ENCODE results near the gene RPTOR.
A peak's percentile ranks its signal among the peaks of the same experiment; 100 is the strongest.

Gene RPTOR

GRCh38 chr17:80979547-80980378, 435.1 kb downstream of the RPTOR start:
- peaks cover 10% of the 10 kb centered on the region for H3K4me1 Mint-ChIP-seq
- peak overlapping the region; percentile 57 for H3K27ac Mint-ChIP-seq
- H3K4me3 Mint-ChIP-seq, result no peak overlapping the region
- peaks cover 13% of the 10 kb centered on the region for H3K27me3 Mint-ChIP-seq
- ATAC-seq (no peak), DNase-seq (no peak)
- H3K36me3 Mint-ChIP-seq (ENCODE audit: low read depth), result no peaks in the 10 kb centered on the region
- H3K9me3 Mint-ChIP-seq, result no peaks in the 10 kb centered on the region

- H3K27me3 Mint-ChIP-seq, result peaks cover 12% of the 10 kb centered on the region
- H3K4me1 Mint-ChIP-seq, result peaks cover 10% of the 10 kb centered on the region
- DNase-seq (no peak), ATAC-seq (peak; percentile 74)
- H3K9me3 Mint-ChIP-seq, result no peaks in the 10 kb centered on the region
- H3K4me3 Mint-ChIP-seq, result peak overlapping the region; percentile 66
- peak overlapping the region; percentile 57 for H3K27ac Mint-ChIP-seq
- H3K36me3 Mint-ChIP-seq (ENCODE audit: low read depth), result no peaks in the 10 kb centered on the region
Observed at GRCh38 chr17:80980397-80981061, 435.9 kb downstream of the RPTOR start.

GRCh38 chr17:80981062-80981902, 436.6 kb downstream of the RPTOR start:
- H3K4me1 Mint-ChIP-seq, result peaks cover 10% of the 10 kb centered on the region
- DNase-seq (peak; percentile 59), ATAC-seq (peak; percentile 50)
- no peaks in the 10 kb centered on the region for H3K36me3 Mint-ChIP-seq (ENCODE audit: low read depth)
- H3K4me3 Mint-ChIP-seq, result peak overlapping the region; percentile 66
- H3K27me3 Mint-ChIP-seq, result peaks cover 12% of the 10 kb centered on the region
- no peaks in the 10 kb centered on the region for H3K9me3 Mint-ChIP-seq
- H3K27ac Mint-ChIP-seq, result peak overlapping the region; percentile 57

- Mint-ChIP-seq H3K9me3 (no peaks in the 10 kb centered on the region), H3K27me3 (peaks cover 12% of the 10 kb centered on the region), H3K4me1 (peaks cover 10% of the 10 kb centered on the region), H3K4me3 (no peak overlapping the region), H3K36me3 (ENCODE audit: low read depth) (no peaks in the 10 kb centered on the region), H3K27ac (no peak overlapping the region)
- no peak for DNase-seq
- no peak for ATAC-seq
Observed at GRCh38 chr17:80981929-80982425, 437.3 kb downstream of the RPTOR start.

- Mint-ChIP-seq H3K4me3 (no peak overlapping the region), H3K9me3 (no peaks in the 10 kb centered on the region), H3K36me3 (ENCODE audit: low read depth) (no peaks in the 10 kb centered on the region), H3K4me1 (peaks cover 10% of the 10 kb centered on the region), H3K27me3 (peaks cover 12% of the 10 kb centered on the region), H3K27ac (no peak overlapping the region)
- no peak for ATAC-seq
- no peak for DNase-seq
Observed at GRCh38 chr17:80982426-80982974, 437.9 kb downstream of the RPTOR start.

- no peak overlapping the region for H3K4me3 Mint-ChIP-seq
- no peak for ATAC-seq
- H3K27me3 Mint-ChIP-seq, result peaks cover 12% of the 10 kb centered on the region
- peaks cover 10% of the 10 kb centered on the region for H3K4me1 Mint-ChIP-seq
- no peaks in the 10 kb centered on the region for H3K36me3 Mint-ChIP-seq (ENCODE audit: low read depth)
- no peak overlapping the region for H3K27ac Mint-ChIP-seq
- H3K9me3 Mint-ChIP-seq, result no peaks in the 10 kb centered on the region
- no peak for DNase-seq
Observed at GRCh38 chr17:80983545-80983944, 438.9 kb downstream of the RPTOR start.

- Mint-ChIP-seq H3K4me3 (no peak overlapping the region), H3K27ac (no peak overlapping the region), H3K9me3 (no peaks in the 10 kb centered on the region), H3K27me3 (peaks cover 12% of the 10 kb centered on the region), H3K4me1 (peaks cover 16% of the 10 kb centered on the region), H3K36me3 (ENCODE audit: low read depth) (no peaks in the 10 kb centered on the region)
- no peak for DNase-seq
- ATAC-seq, result no peak
Observed at GRCh38 chr17:80984749-80985148, 440.1 kb downstream of the RPTOR start.

GRCh38 chr17:80986046-80986445, 441.4 kb downstream of the RPTOR start:
- Mint-ChIP-seq H3K9me3 (no peaks in the 10 kb centered on the region), H3K4me3 (no peak overlapping the region), H3K36me3 (ENCODE audit: low read depth) (no peaks in the 10 kb centered on the region), H3K27ac (no peak overlapping the region), H3K27me3 (peaks cover 6% of the 10 kb centered on the region), H3K4me1 (peaks cover 13% of the 10 kb centered on the region)
- no peak for DNase-seq
- ATAC-seq, result no peak

GRCh38 chr17:80986816-80987475, 442.3 kb downstream of the RPTOR start:
- no peak for DNase-seq
- Mint-ChIP-seq H3K4me1 (peaks cover 13% of the 10 kb centered on the region), H3K27ac (no peak overlapping the region), H3K27me3 (peaks cover 6% of the 10 kb centered on the region), H3K36me3 (ENCODE audit: low read depth) (no peaks in the 10 kb centered on the region), H3K4me3 (no peak overlapping the region), H3K9me3 (no peaks in the 10 kb centered on the region)
- ATAC-seq, result no peak

GRCh38 chr17:80987941-80988461, 443.4 kb downstream of the RPTOR start:
- Mint-ChIP-seq H3K9me3 (no peaks in the 10 kb centered on the region), H3K27me3 (peaks cover 2% of the 10 kb centered on the region), H3K27ac (no peak overlapping the region), H3K4me1 (peaks cover 17% of the 10 kb centered on the region), H3K36me3 (ENCODE audit: low read depth) (peaks cover 3% of the 10 kb centered on the region), H3K4me3 (no peak overlapping the region)
- DNase-seq (no peak), ATAC-seq (no peak)

- DNase-seq (no peak), ATAC-seq (no peak)
- Mint-ChIP-seq H3K27ac (no peak overlapping the region), H3K9me3 (no peaks in the 10 kb centered on the region), H3K36me3 (ENCODE audit: low read depth) (peaks cover 3% of the 10 kb centered on the region), H3K27me3 (peaks cover 2% of the 10 kb centered on the region), H3K4me3 (no peak overlapping the region), H3K4me1 (peaks cover 21% of the 10 kb centered on the region)
Observed at GRCh38 chr17:80989586-80989913, 444.9 kb downstream of the RPTOR start.

GRCh38 chr17:80990921-80991644, 446.4 kb downstream of the RPTOR start:
- ATAC-seq (no peak), DNase-seq (no peak)
- no peaks in the 10 kb centered on the region for H3K9me3 Mint-ChIP-seq
- H3K4me3 Mint-ChIP-seq, result peak overlapping the region; percentile 74
- peaks cover 2% of the 10 kb centered on the region for H3K27me3 Mint-ChIP-seq
- H3K27ac Mint-ChIP-seq, result peak overlapping the region; percentile 81
- H3K4me1 Mint-ChIP-seq, result peaks cover 21% of the 10 kb centered on the region
- peaks cover 9% of the 10 kb centered on the region for H3K36me3 Mint-ChIP-seq (ENCODE audit: low read depth)

- Mint-ChIP-seq H3K4me1 (peaks cover 21% of the 10 kb centered on the region), H3K4me3 (peak within 1 kb of the TSS; percentile 78), H3K27me3 (peaks cover 2% of the 10 kb centered on the region), H3K27ac (peak within 1 kb of the TSS; percentile 81), H3K9me3 (no peaks in the 10 kb centered on the region), H3K36me3 (ENCODE audit: low read depth) (peaks cover 9% of the 10 kb centered on the region)
- peak; percentile 55 for ATAC-seq
- DNase-seq, result peak; percentile 81
Observed at GRCh38 chr17:80991645-80992076, 447.0 kb downstream of the RPTOR start, which contains the start of gene CHMP6. CHMP6 (plus strand) TSS chr17:80991841; CDS start chr17:80991919, 78 bp downstream.
